ENCODE measurements around the gene MARCHF6.

- TF ChIP-seq EZH2 (IDR thresholded peaks at IDR 0.05; ENCODE audit: insufficient read depth, poor library complexity, severe bottlenecking) (no peak), EZH2phosphoT487 (IDR thresholded peaks at IDR 0.05; ENCODE audit: insufficient read depth, low read depth) (no peak)
Measured at GRCh38 chr5:10352430-10353240, 860 bp upstream of the MARCHF6 start.
